GM19035 (cell line): Measurements from ENCODE around the gene STX5.
A peak's percentile ranks its signal among the peaks of the same experiment; 100 is the strongest.
"Not testable (repeated sequence)": the region's sequence is repeated elsewhere in the genome, so short reads cannot be mapped to it uniquely, and the experiment has no call there.

Source experiments
- ATAC-seq: cut with Tn5 transposase; IDR thresholded peaks from one replicate; pipeline ENCODE4 v1.9.1; 2021; ENCODE audit not compliant: unreplicated experiment

The STX5 gene

GRCh38 chr11:62788991-62789390 is 42.9 kb downstream of the STX5 start:
- no peak for ATAC-seq

DNA sequence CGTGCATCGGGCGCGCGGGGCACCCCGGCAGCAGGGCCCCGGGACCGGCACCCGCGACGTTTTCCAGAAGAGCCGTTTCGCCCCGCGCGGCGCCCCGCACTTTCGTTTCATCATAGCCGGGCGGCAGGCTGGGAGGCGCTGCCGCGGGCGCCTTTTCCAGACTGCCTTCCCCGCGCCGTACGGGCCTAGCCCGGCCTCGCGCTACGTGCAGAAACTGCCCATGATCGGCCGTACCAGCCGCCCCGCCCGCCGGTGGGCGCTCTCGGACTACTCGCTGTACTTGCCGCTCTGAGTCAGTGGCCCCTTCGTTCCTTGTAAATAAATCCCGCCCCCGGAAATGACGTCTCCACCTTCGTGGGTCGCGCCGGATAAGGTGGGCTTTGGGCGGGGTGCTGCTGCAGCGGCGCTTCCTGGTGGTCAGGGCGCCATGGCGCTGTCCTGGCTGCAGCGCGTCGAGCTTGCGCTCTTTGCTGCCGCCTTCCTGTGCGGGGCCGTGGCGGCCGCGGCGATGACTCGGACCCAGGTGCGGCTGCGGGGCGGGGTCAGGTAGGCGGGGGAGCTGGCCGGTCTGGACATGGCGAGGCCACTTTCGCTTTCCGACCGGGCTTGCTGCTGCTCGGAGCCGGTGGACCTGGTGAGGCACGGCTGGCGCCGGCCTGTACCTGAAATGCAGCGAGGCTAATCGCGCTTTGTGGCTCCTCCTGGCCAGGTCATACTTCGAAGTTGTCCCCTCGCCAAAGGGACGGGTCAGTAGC is 44.7 kb downstream of the STX5 start, which contains the start of gene TMEM179B:
TSS of gene TMEM179B (plus strand) at position 398 of the 755 bp plus-strand sequence. CDS start at position 428, 30 bp downstream.
- ATAC-seq = peak; percentile 72

GRCh38 chr11:62786318-62787004 is 45.4 kb downstream of the STX5 start:
- peak; percentile 59 for ATAC-seq

- ATAC-seq = no peak
Observed at GRCh38 chr11:62782753-62783152, 49.1 kb downstream of the STX5 start.

GRCh38 chr11:62778441-62778840 is 53.4 kb downstream of the STX5 start:
- no peak for ATAC-seq

- ATAC-seq = no peak
Observed at GRCh38 chr11:62777389-62777788, 54.5 kb downstream of the STX5 start.

GRCh38 chr11:62775646-62776045 is 56.2 kb downstream of the STX5 start:
- ATAC-seq = no peak

DNA sequence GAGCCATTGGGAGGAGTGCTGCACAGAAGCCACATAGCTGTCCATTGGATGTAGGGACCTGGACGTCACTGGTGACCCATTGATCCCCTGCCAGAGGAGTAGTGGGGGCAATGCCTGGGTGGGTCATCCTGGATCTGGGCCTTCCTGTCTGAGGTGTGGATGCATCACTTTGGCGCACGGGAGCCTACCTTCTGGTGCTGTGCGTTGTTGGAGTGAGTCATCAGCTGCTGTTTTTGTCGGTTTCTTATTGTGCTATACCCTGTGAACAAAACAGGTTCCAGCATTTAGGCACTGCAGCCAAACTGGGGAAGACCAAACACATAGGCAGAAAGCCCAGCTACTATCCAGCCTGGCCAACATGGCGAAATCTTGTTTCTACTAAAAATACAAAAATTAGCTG is 57.4 kb downstream of the STX5 start:
- ATAC-seq = no peak

DNA sequence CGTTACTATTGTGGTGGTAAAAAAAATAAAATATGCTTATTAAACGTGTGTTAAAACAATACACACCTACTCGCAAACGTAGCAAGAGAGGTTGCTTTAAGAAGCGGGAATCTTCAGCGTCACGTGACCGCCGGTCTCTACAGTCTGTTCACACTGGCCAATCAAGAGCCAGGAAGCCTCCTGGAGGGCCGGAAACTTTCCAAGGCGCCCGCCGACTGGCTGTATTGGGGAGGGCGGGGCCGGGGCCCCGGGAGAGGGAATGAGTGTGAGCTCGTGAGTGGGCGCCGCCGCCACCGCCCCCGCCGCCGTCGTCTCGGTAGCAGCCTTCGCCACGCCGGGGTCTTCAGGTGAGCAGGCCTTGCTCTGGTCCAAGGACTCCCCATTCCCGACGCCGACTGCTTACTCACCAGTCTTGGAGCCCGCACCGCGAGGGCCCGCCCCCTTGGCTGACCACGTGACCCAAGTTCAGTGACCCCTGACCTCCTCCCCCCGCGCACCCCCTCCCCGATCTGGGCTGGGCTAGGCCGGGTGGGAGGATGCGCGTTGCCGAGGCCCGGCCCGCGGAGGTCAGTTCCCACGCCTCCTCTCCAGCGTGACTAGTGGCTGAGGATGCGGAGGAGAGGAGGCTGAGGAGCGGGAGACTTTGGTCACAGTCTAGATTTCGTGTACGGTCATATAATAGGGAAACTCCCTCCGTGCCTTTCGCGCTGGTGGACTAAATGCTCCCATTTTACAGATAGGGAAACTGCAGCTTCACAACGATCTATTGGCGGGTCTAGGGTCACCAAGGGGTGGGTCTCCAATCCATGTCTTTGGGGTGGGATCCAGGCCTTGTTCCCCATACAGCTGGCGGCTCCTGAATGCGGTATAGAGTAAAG is 60.5 kb downstream of the STX5 start, which contains the start of gene TAF6L:
TSS of gene TAF6L (plus strand) at position 253 of the 878 bp plus-strand sequence. CDS start 4,388 bp downstream, outside the sequence.
- peak; percentile 85 for ATAC-seq

- ATAC-seq = no peak
Observed at GRCh38 chr11:62770778-62771143, 61.1 kb downstream of the STX5 start.

DNA sequence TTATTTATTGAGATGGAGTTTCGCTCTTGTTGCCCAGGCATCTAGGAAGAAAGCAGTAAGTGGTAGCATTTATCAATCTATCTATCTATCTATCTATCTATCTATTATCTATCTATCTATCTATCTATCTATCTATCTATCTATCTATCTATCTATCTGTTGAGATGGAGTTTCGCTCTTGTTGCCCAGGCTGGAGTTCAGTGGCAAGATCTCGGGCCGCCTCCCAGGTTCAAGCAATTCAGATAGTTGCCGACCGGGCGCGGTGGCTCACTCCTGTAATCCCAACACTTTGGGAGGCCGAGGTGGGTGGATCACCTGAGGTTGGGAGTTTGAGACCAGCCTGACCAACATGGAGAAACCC is 71.0 kb downstream of the STX5 start:
- ATAC-seq = not testable (repeated sequence)

GRCh38 chr11:62757846-62758788 is 73.7 kb downstream of the STX5 start:
- ATAC-seq = no peak
